Activated CD4-positive, alpha-beta T cell treated with anti-CD3 and anti-CD28 coated beads, Interleukin-2, amount 50 U/mL, for 1 hour (primary cell): ENCODE data around the gene TTR.

Source experiments
- DNase-seq: peaks from one replicate; pipeline ENCODE4 v3.0.0-alpha.2; 2020

The TTR gene

DNA sequence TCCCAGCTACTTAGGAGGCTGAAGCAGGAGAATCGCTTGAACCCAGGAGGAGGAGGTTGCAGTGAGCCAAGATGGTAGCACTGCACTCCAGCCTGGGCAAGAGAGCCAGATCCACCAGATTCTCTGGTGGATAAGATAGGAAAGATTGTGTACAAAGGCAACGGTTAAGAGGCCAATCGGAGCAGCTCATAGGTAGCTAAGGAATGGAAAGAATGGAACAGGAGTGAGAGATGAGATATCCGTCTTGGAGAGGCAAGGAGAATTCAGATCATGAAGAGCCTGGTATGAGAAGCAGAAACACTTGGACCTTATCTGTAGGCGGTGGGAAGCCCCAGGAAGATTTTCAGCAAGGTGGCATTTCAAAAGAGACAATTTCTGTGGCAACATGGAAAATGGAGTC, 27.1 kb downstream of the TTR start:
- DNase-seq, result no peak

DNA sequence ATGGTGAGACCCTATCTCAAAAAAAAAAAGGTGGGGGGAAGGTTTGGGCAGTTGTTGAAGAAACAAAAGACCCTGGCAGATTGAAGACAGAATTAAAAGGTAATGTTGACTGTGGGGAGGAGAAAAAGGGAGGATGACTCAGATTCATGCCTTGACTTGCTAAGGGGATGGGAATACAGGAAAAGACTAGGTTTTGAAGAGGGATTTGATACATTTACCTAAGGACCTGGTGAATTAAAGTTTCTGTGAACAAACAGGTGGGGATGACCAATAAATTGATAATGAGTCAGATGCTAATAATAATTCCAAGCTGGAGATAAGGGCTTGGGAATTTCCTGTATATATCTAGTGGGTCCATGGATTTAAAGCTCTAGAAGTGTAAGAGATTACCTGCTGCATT, 27.6 kb downstream of the TTR start:
- no peak for DNase-seq

- no peak for DNase-seq
These were observed 33.4 kb downstream of the TTR start for GRCh38 chr18:31624892-31625640.

GRCh38 chr18:31626409-31626808, 34.7 kb downstream of the TTR start:
- no peak for DNase-seq

DNA sequence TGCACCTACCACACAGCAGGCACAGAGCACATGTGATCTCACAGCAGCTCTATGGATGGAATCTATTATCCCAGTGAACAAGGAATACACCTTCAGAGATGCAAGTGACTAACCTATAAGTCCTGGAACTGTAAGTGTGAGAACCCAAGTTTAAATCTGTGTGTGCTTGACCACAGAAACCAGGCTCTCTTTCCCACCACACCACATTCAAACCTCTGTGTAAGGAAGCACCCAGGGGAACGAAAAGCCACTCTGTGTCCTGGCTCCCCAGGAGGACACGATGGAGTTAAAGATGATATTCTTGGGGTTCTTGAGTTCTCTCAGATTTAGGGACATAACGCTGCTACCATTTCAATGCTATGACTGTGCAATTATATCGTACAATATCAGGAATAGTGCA, 38.9 kb downstream of the TTR start:
- DNase-seq, result no peak

- DNase-seq, result no peak
These were observed 39.8 kb downstream of the TTR start for GRCh38 chr18:31631526-31631925.

GRCh38 chr18:31632356-31632755, 40.7 kb downstream of the TTR start:
- DNase-seq, result no peak

GRCh38 chr18:31633392-31634330, 42.0 kb downstream of the TTR start:
- no peak for DNase-seq

DNA sequence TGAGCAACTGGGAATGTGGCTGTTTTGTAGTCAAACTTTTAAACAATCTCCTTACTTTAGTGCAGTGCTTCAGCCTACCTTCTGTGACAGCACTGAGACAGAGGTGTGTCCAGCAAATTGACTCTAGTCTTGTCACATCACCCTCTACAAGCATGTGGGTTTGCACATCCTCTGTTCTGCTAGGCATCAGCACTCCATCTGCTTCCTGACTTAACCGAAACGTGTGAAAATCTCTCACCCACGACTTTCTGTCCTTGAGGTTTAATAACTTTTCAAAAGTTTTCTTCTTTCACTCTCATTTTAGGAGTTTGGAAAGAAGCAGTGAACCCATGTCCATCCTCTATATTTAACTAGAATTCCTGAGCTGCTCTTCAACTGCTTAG, 42.6 kb downstream of the TTR start:
- no peak for DNase-seq

GRCh38 chr18:31636387-31636786, 44.7 kb downstream of the TTR start:
- DNase-seq, result no peak

- DNase-seq, result no peak
These were observed 45.8 kb downstream of the TTR start for GRCh38 chr18:31637445-31637844.

- DNase-seq, result no peak
These were observed 51.3 kb downstream of the TTR start for GRCh38 chr18:31643003-31643402.

- no peak for DNase-seq
These were observed 53.7 kb downstream of the TTR start for GRCh38 chr18:31645411-31645810.

- no peak for DNase-seq
These were observed 54.9 kb downstream of the TTR start for GRCh38 chr18:31646332-31647126.

GRCh38 chr18:31647127-31647753, 55.6 kb downstream of the TTR start:
- DNase-seq, result no peak
